Heart right ventricle (tissue), 16 donors: ENCODE results near the gene MYCBP2. TPM values are rescaled to one million over a fixed set of nuclear protein-coding genes. Genes with fewer than 3 reads are reported as not detected.

Experiments used
- ATAC-seq, 8 donors: fragments of 200-7000 bp; cut with Tn5 transposase; one replicate each; pipeline ENCODE4 v1.9.1; 2020; ENCODE audit warnings: mild to moderate bottlenecking in 8 of 8, moderate library complexity in 8 of 8, moderate number of reproducible peaks in 1 of 8
- DNase-seq, 2 donors: peaks; one replicate each; pipeline ENCODE4 v3.0.0-alpha.2; 2020
- H3K27ac ChIP-seq, 10 donors: fragments of 200-600 bp; sonication (generic) in 2 of 10; one replicate each; pipeline versions ENCODE4 v1.5.0 to v1.8.0; 2020 to 2022; ENCODE audit warnings: mild to moderate bottlenecking in 3 of 10
- H3K27me3 ChIP-seq, 7 donors: fragments of 200-600 bp; one replicate each; pipeline ENCODE4 v1.8.0; 2021 to 2022; ENCODE audit warnings: mild to moderate bottlenecking in 2 of 7
- H3K36me3 ChIP-seq, 9 donors: fragments of 200-600 bp; sonication (generic) in 1 of 9; one replicate each; pipeline versions ENCODE4 v1.5.0 to v1.8.0; 2020 to 2022; ENCODE audit warnings: mild to moderate bottlenecking in 2 of 9
- H3K4me1 ChIP-seq, 9 donors: fragments of 200-600 bp; sonication (generic) in 1 of 9; one replicate each; pipeline versions ENCODE4 v1.5.0 to v1.8.0; 2020 to 2022; ENCODE audit warnings: mild to moderate bottlenecking in 4 of 9
- H3K4me3 ChIP-seq, 10 donors: fragments of 200-600 bp; sonication (generic) in 2 of 10; one replicate each; pipeline versions ENCODE4 v1.5.0 to v1.8.0; 2020 to 2022; ENCODE audit warnings: mild to moderate bottlenecking in 7 of 10, moderate library complexity in 2 of 10
- H3K9me3 ChIP-seq, 11 donors: fragments of 200-600 bp in 10 of 11; sonication (generic) in 2 of 11; one replicate each; pipeline versions ENCODE4 v1.5.0 to v1.8.0; 2013 to 2022; ENCODE audit warnings: mild to moderate bottlenecking in 2 of 11, control low read depth in 1 of 11, moderate library complexity in 1 of 11
- CTCF ChIP-seq, 9 donors: fragments of 200-600 bp; sonication (generic) in 2 of 9; IDR thresholded peaks; one replicate each; pipeline versions ENCODE4 v1.5.0 to v1.8.0; 2021 to 2022; ENCODE audit warnings: antibody characterized with exemption in 9 of 9, mild to moderate bottlenecking in 5 of 9, moderate library complexity in 1 of 9
- WGBS, 2 donors: extraction: QIAGEN DNeasy Blood & Tissue Kit; methylation state at CpG; one replicate each; pipeline ENCODE4 v1.1.7; 2013; ENCODE audit warnings: inconsistent platforms in 1 of 2; 5-methylcytosine and 5-hydroxymethylcytosine counted together
- intact Hi-C, 10 donors: fragments of 100-400 bp; cut with DNase I; formaldehyde crosslinking; loops; one replicate each; pipeline versions ENCODE4 v1.11.1 to v1.14.2; 2022
- polyA plus RNA-seq, 2 donors: library from polyadenylated mRNA; stranded (reverse); fragments of 200-250 nt; gene quantifications; one replicate each; pipeline ENCODE4 v1.2.3, GENCODE V29; 2013
- total RNA-seq, 10 donors: library from RNA; stranded (reverse); fragmentation: NEBNext Ultra II Directional in 3 of 10; extraction: Animal tissue kit (Norgen Biotek cat#: 25700) in 3 of 10; gene quantifications; one replicate each; pipeline versions ENCODE4 v1.2.1 to v1.2.4, GENCODE V29; 2021 to 2023
- donor health status: Arrhythmogenic right ventricular cardiomyopathy.
- donor health status: ischemic (EF 13 %, LVEDD 7.1; RV severe dilation, severe dysfunction).
- donor health status: healthy with polysubstance abuse.
- donor health status: DM: no; HTN: yes; CAD: no.
- donor health status: DM: no; HTN: no; CAD: no.
- donor health status: ischemic (EF 25% LVEDD 6.9; RV normal size, moderate dysfunction).
- donor health status: ischemic (EF 25% LVEDD 5.7; RV mildly dilated, moderate dysfunction).
- donor health status: healthy.
- donor health status: DM: yes; HTN: yes; CAD: no.
- donor health status: Ischemic cardiomyopathy.
- donor health status: ischemic (EF 35%, LVEDD 5.7; RV mildly dilated, moderate dysfunction).
- donor health status: nonischemic (EF 11% LVEDD 7.7; RV severe dilation, severe dysfunction).
- donor health status: DM: yes; HTN: yes; CAD: no.
- donor health status: PGD.
- donor health status: ischemic (EF 29% LVEDD 5.4; RV normal size, mild dysfunction).
- donor health status: nonischemic (EF 23%, LVEDD 6.1; RV moderate dilation, normal function).

Gene MYCBP2
- total and polyA plus RNA-seq, 12 donors: 18.6 to 70.7 (median 52.4) TPM

GRCh38 chr13:77356155-77356554, 29.3 kb upstream of the MYCBP2 start:
- 55 to 88% methylated on average over 2 of the region's 2 CpGs for WGBS, 2 donors

GRCh38 chr13:77353995-77354394, 27.1 kb upstream of the MYCBP2 start:
- DNase-seq: no peak
- no peaks in the 10 kb centered on the region for H3K9me3 ChIP-seq
- H3K4me3 ChIP-seq: no peak overlapping the region
- TF ChIP-seq CTCF (IDR thresholded peaks at IDR 0.05): no peak
- no peaks in the 10 kb centered on the region for H3K36me3 ChIP-seq
- H3K27ac ChIP-seq: peak overlapping the region in 1 of 10 donors; percentile 49
- intact Hi-C loops: no loop called here
- peaks cover 0 to 5% (median 0%) of the 10 kb centered on the region in 7 donors for H3K27me3 ChIP-seq
- no peak for ATAC-seq
- 88 to 93% methylated on average over 2 of the region's 2 CpGs for WGBS, 2 donors
- peaks cover 0 to 26% (median 0%) of the 10 kb centered on the region in 9 donors for H3K4me1 ChIP-seq

More at GRCh38 chr13:77356155-77356554, 29.3 kb upstream of the MYCBP2 start:
- no peak for DNase-seq
- Histone ChIP-seq H3K9me3 (no peaks in the 10 kb centered on the region), H3K36me3 (no peaks in the 10 kb centered on the region), H3K4me3 (no peak overlapping the region), H3K4me1 (peaks cover 0 to 25% (median 0%) of the 10 kb centered on the region in 9 donors), H3K27ac (no peak overlapping the region), H3K27me3 (no peaks in the 10 kb centered on the region)
- no peak for ATAC-seq
- TF ChIP-seq CTCF (IDR thresholded peaks at IDR 0.05): no peak
- intact Hi-C loops: no loop called here

GRCh38 chr13:77351315-77351714, 24.4 kb upstream of the MYCBP2 start:
- H3K4me1 ChIP-seq: peaks cover 0 to 29% (median 0%) of the 10 kb centered on the region in 9 donors
- peaks cover 0 to 5% (median 0%) of the 10 kb centered on the region in 7 donors for H3K27me3 ChIP-seq
- no peak overlapping the region for H3K27ac ChIP-seq
- DNase-seq (no peak), ATAC-seq (no peak)
- H3K36me3 ChIP-seq: no peaks in the 10 kb centered on the region
- H3K9me3 ChIP-seq: no peaks in the 10 kb centered on the region
- H3K4me3 ChIP-seq: no peak overlapping the region
- no peak for TF ChIP-seq CTCF (IDR thresholded peaks at IDR 0.05)
- 64 to 68% methylated on average over 3 of the region's 3 CpGs for WGBS, 2 donors
- intact Hi-C loops: loop anchor here in 1 of 10 donors (1.0 kb wide), 1 partner anchor 11 kb away; no protein-coding TSS in a partner anchor

DNA sequence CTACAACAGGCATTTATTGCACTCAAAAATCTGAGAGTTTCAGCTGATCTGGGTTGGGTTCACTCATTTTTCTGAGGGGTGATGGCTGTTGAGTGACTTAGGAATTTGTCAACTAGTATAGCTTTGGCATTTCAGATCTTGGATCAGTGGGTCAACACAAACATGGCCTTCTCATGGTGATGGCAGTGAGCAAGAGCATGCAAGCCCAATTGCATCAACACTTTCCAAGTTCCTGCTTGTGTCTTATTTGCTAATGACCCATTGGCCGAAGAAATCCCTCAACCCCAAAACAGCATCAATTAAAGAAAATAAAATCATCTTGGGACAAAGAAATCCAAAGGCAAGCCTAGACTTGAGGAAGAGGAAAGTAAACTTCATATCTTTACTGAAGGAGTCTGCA, 23.9 kb upstream of the MYCBP2 start:
- no peak for ATAC-seq
- 91 to 97% methylated on average over 1 of the region's 1 CpG for WGBS, 2 donors
- peaks cover 0 to 5% (median 0%) of the 10 kb centered on the region in 7 donors for H3K27me3 ChIP-seq

More for the DNA sequence above, 23.9 kb upstream of the MYCBP2 start:
- Histone ChIP-seq H3K36me3 (no peaks in the 10 kb centered on the region), H3K4me1 (peaks cover 0 to 29% (median 0%) of the 10 kb centered on the region in 9 donors), H3K9me3 (no peaks in the 10 kb centered on the region), H3K27ac (no peak overlapping the region), H3K4me3 (no peak overlapping the region)
- intact Hi-C loops: loop anchor here in 1 of 10 donors (1.0 kb wide), 1 partner anchor 11 kb away; no protein-coding TSS in a partner anchor
- DNase-seq: no peak
- no peak for TF ChIP-seq CTCF (IDR thresholded peaks at IDR 0.05)
